ENCODE measurements around the gene VPS54. TPM values are rescaled to one million over a fixed set of nuclear protein-coding genes. Genes with fewer than 3 reads are reported as not detected.
A peak's percentile ranks its signal among the peaks of the same experiment; 100 is the strongest.

The VPS54 gene
- polyA plus RNA-seq, 3 donors: 11.4 to 17.3 (median 11.5) TPM

GRCh38 chr2:64040161-64040560 is 20.9 kb upstream of the VPS54 start:
- intact Hi-C loops (cut with micrococcal nuclease): loop anchor here in 1 of 2 donors (10.0 kb wide), 1 partner anchor 525 kb away; no protein-coding TSS in a partner anchor
- H2AFZ ChIP-seq (ENCODE audit: insufficient read depth, low read depth, low read length, poor library complexity, severe bottlenecking): no peak overlapping the region
- DNase-seq: no peak
- WGBS (ENCODE audit: insufficient coverage): no CpG with 5 or more reads among the region's 3 CpGs
- no peak overlapping the region for H3K27ac ChIP-seq (ENCODE audit: low read depth in 1 of 2, low read length in 2 of 2)
- no peaks in the 10 kb centered on the region for H3K9me3 ChIP-seq (replicated peaks in 1 of 2; ENCODE audit: control insufficient read depth in 1 of 2, insufficient read depth in 1 of 2, low read length in 2 of 2)
- no peak overlapping the region for H3K27ac Mint-ChIP-seq
- peaks cover 32% of the 10 kb centered on the region for H3K4me1 Mint-ChIP-seq
- peaks cover 0 to 5% (median 0%) of the 10 kb centered on the region in 7 donors for H3K9me3 Mint-ChIP-seq
- no peaks in the 10 kb centered on the region for H3K27me3 Mint-ChIP-seq (ENCODE audit: low read depth in 3 of 3)
- H3K79me2 ChIP-seq (ENCODE audit: insufficient read depth, low read length): no peaks in the 10 kb centered on the region
- H3K4me2 ChIP-seq (replicated peaks; ENCODE audit: extremely low read depth, low read length, poor library complexity, severe bottlenecking): no peak overlapping the region
- H3K36me3 ChIP-seq (replicated peaks in 1 of 2; ENCODE audit: control insufficient read depth in 1 of 2, insufficient read depth in 2 of 2, low read length in 2 of 2): no peaks in the 10 kb centered on the region
- no peaks in the 10 kb centered on the region for H3K27me3 ChIP-seq (ENCODE audit: control insufficient read depth in 2 of 2, insufficient read depth in 2 of 2, low read length in 2 of 2)
- H3K36me3 Mint-ChIP-seq: no peaks in the 10 kb centered on the region
- peaks cover 9 to 16% of the 10 kb centered on the region in 2 donors for H3K4me1 ChIP-seq (ENCODE audit: control insufficient read depth in 1 of 2, insufficient read depth in 2 of 2, low read length in 2 of 2)
- no peaks in the 10 kb centered on the region for H4K20me1 ChIP-seq (ENCODE audit: insufficient read depth, low read length)
- no peak for TF ChIP-seq CTCF (IDR thresholded peaks at IDR 0.05)
- no peak overlapping the region for H3K9ac ChIP-seq (ENCODE audit: insufficient read depth, low read length, poor library complexity, severe bottlenecking)
- no peak overlapping the region for H3K4me3 Mint-ChIP-seq
- H3K4me3 ChIP-seq (replicated peaks in 1 of 3; ENCODE audit: low read depth in 2 of 3, low read length in 3 of 3): no peak overlapping the region

GRCh38 chr2:64036034-64036705 is 16.9 kb upstream of the VPS54 start:
- Mint-ChIP-seq H3K4me1 (peaks cover 27% of the 10 kb centered on the region), H3K9me3 (peaks cover 4 to 10% (median 8%) of the 10 kb centered on the region in 7 donors), H3K27me3 (ENCODE audit: low read depth in 3 of 3) (no peaks in the 10 kb centered on the region), H3K27ac (peak overlapping the region; percentile 6 to 87 (median 66)), H3K4me3 (peak overlapping the region; percentile 6 to 86), H3K36me3 (peaks cover 2 to 3% of the 10 kb centered on the region in 2 donors)
- peak; percentile 51 to 67 (median 54) for DNase-seq
- no peaks in the 10 kb centered on the region for H3K79me2 ChIP-seq (ENCODE audit: insufficient read depth, low read length)
- peaks cover 9 to 16% of the 10 kb centered on the region in 2 donors for H3K4me1 ChIP-seq (ENCODE audit: control insufficient read depth in 1 of 2, insufficient read depth in 2 of 2, low read length in 2 of 2)
- no peaks in the 10 kb centered on the region for H4K20me1 ChIP-seq (ENCODE audit: insufficient read depth, low read length)
- intact Hi-C loops (cut with micrococcal nuclease): no loop called here
- H3K27ac ChIP-seq (ENCODE audit: low read depth in 1 of 2, low read length in 2 of 2): peak overlapping the region in 1 of 2 donors; percentile 72
- WGBS (ENCODE audit: insufficient coverage): no CpG with 5 or more reads among the region's 5 CpGs
- no peak for TF ChIP-seq CTCF (IDR thresholded peaks at IDR 0.05)
- H3K27me3 ChIP-seq (ENCODE audit: control insufficient read depth in 2 of 2, insufficient read depth in 2 of 2, low read length in 2 of 2): no peaks in the 10 kb centered on the region
- H3K9me3 ChIP-seq (replicated peaks in 1 of 2; ENCODE audit: control insufficient read depth in 1 of 2, insufficient read depth in 1 of 2, low read length in 2 of 2): peaks cover 5 to 7% of the 10 kb centered on the region in 2 donors
- no peaks in the 10 kb centered on the region for H3K36me3 ChIP-seq (replicated peaks in 1 of 2; ENCODE audit: control insufficient read depth in 1 of 2, insufficient read depth in 2 of 2, low read length in 2 of 2)
- no peak overlapping the region for H3K9ac ChIP-seq (ENCODE audit: insufficient read depth, low read length, poor library complexity, severe bottlenecking)
- H3K4me3 ChIP-seq (replicated peaks in 1 of 3; ENCODE audit: low read depth in 2 of 3, low read length in 3 of 3): peak overlapping the region in 1 of 3 experiments; percentile 46
- H3K4me2 ChIP-seq (replicated peaks; ENCODE audit: extremely low read depth, low read length, poor library complexity, severe bottlenecking): peak overlapping the region; percentile 63
- H2AFZ ChIP-seq (ENCODE audit: insufficient read depth, low read depth, low read length, poor library complexity, severe bottlenecking): peak overlapping the region; percentile 48
